GM19328 (cell line): ENCODE measurements around the gene MRPS14.

Source experiments
- ATAC-seq: cut with Tn5 transposase; IDR thresholded peaks from one replicate; pipeline ENCODE4 v1.9.1; 2021; ENCODE audit warnings: mild to moderate bottlenecking, moderate library complexity; ENCODE audit not compliant: unreplicated experiment

The MRPS14 gene

GRCh38 chr1:174988986-174989385 lies 34.2 kb downstream of the MRPS14 start:
- ATAC-seq = no peak

- ATAC-seq = no peak
These were observed 34.7 kb downstream of the MRPS14 start for GRCh38 chr1:174988539-174988938.

- ATAC-seq = no peak
These were observed 38.3 kb downstream of the MRPS14 start for GRCh38 chr1:174984952-174985351.

GRCh38 chr1:174982971-174983689 lies 40.1 kb downstream of the MRPS14 start:
- no peak for ATAC-seq

GRCh38 chr1:174976436-174977108 lies 46.7 kb downstream of the MRPS14 start:
- ATAC-seq = no peak

- ATAC-seq = no peak
These were observed 47.5 kb downstream of the MRPS14 start for GRCh38 chr1:174975764-174976163.

- no peak for ATAC-seq
These were observed 48.5 kb downstream of the MRPS14 start for GRCh38 chr1:174974711-174975119.

GRCh38 chr1:174971902-174972301 lies 51.3 kb downstream of the MRPS14 start:
- no peak for ATAC-seq

GRCh38 chr1:174971466-174971865 lies 51.8 kb downstream of the MRPS14 start:
- ATAC-seq = no peak

- ATAC-seq = no peak
These were observed 53.2 kb downstream of the MRPS14 start for GRCh38 chr1:174969977-174970376.

- ATAC-seq = no peak
These were observed 54.4 kb downstream of the MRPS14 start for GRCh38 chr1:174968750-174969244.

GRCh38 chr1:174967845-174968705 lies 55.1 kb downstream of the MRPS14 start:
- no peak for ATAC-seq

- no peak for ATAC-seq
These were observed 57.1 kb downstream of the MRPS14 start for GRCh38 chr1:174966008-174966572.

- ATAC-seq = no peak
These were observed 57.7 kb downstream of the MRPS14 start for GRCh38 chr1:174965362-174966007.

GRCh38 chr1:174964972-174965361 lies 58.3 kb downstream of the MRPS14 start:
- no peak for ATAC-seq

GRCh38 chr1:174964261-174964971 lies 58.8 kb downstream of the MRPS14 start:
- no peak for ATAC-seq

- no peak for ATAC-seq
These were observed 59.6 kb downstream of the MRPS14 start for GRCh38 chr1:174963529-174964125.
